ENCODE measurements around the gene IQCE.

IQCE gene

DNA sequence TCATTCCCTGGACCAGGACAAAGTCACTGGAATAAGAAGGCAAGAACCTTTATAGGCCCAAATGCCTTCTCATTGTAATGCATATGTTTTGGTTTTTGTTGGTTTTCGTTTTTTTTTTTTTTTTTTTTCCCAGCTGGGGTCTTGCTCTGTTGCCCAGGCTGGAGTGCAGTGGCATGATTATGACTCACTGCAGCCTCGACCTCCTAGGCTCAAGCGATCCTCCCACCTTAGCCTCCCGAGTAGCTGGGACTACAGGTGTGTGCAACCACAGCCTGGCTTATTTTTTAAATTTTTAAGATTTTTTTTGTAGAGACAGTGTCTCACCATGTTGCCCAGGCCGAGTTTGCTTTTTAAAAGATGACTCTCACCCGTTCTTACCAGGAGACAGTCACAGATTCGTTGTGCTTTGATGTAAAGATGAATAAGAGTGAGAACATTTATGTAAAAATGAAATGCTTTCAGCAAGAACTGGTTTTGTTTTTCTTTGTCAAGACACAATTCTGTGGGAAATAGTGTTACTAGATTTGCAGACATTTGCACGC lies 7.6 kb downstream of the IQCE start:
- Histone ChIP-seq H3K9ac (ENCODE audit: insufficient read length, low read depth) (no peak overlapping the region), H3K36me3 (ENCODE audit: insufficient read depth, insufficient read length, low read length) (peaks cover 7% of the 10 kb centered on the region), H3K4me3 (ENCODE audit: insufficient read length, low read depth) (no peak overlapping the region), H3K27me3 (ENCODE audit: insufficient read depth, insufficient read length) (no peaks in the 10 kb centered on the region), H3K9me3 (ENCODE audit: insufficient read depth, low read length) (no peaks in the 10 kb centered on the region), H3K4me1 (ENCODE audit: insufficient read depth, insufficient read length) (peaks cover 14% of the 10 kb centered on the region)
- TF ChIP-seq ZNF274 (IDR thresholded peaks at IDR 0.05; ENCODE audit: low read depth, low read length) = no peak
- no peak for TF ChIP-seq YY1 (IDR thresholded peaks at IDR 0.05; ENCODE audit: insufficient read depth, insufficient read length)
- TF ChIP-seq SUZ12 (IDR thresholded peaks at IDR 0.05; ENCODE audit: extremely low read depth, insufficient read depth, insufficient read length) = no peak
- DNase-seq (ENCODE audit: low read depth, low spot score) = no peak

DNA sequence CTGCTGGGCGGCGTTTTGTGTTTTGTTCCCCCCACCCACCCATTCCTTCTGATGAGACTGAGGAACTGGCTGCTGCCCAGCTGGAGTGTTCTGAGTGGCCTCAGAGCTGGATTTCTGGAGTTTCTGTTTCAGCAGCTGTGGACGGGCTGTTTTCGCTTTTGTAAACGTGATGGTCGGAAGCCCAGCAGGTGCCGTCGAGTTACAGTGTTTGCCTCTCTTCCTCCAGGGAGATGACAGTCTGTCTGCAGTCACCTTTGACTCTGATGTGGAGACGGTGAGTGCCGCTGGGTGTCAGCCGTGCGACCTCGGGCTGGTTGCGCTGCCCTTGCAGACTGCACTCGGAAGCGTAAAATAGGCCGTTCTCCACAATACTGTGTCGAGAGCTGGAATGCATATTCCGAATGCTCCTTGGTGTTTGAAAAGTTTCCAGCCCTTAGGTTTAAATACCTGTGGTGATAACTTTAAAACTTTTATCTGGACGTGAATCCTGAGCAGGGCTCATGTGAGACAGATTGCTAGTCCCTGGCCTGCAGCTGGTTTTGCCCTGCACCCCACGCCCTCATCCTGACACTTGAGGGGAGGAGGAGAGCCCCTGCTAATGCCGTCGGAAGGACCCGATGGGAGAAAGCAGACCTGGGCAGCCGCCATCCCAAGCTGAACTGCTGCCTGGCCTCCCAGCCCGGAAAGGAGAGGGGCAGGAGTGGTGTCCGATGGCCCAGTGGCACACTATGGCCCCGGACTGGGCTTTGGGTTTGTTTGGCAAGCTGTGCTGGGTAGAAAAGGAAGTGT lies 8.3 kb downstream of the IQCE start:
- peak overlapping the region; percentile 29 for H3K9ac ChIP-seq (ENCODE audit: insufficient read length, low read depth)
- TF ChIP-seq ZNF274 (IDR thresholded peaks at IDR 0.05; ENCODE audit: low read depth, low read length) = no peak
- no peak for TF ChIP-seq YY1 (IDR thresholded peaks at IDR 0.05; ENCODE audit: insufficient read depth, insufficient read length)
- TF ChIP-seq SUZ12 (IDR thresholded peaks at IDR 0.05; ENCODE audit: extremely low read depth, insufficient read depth, insufficient read length) = no peak
- no peak overlapping the region for H3K4me3 ChIP-seq (ENCODE audit: insufficient read length, low read depth)
- no peaks in the 10 kb centered on the region for H3K27me3 ChIP-seq (ENCODE audit: insufficient read depth, insufficient read length)
- H3K9me3 ChIP-seq (ENCODE audit: insufficient read depth, low read length) = no peaks in the 10 kb centered on the region
- DNase-seq (ENCODE audit: low read depth, low spot score) = no peak
- H3K36me3 ChIP-seq (ENCODE audit: insufficient read depth, insufficient read length, low read length) = peaks cover 7% of the 10 kb centered on the region
- H3K4me1 ChIP-seq (ENCODE audit: insufficient read depth, insufficient read length) = peaks cover 14% of the 10 kb centered on the region

DNA sequence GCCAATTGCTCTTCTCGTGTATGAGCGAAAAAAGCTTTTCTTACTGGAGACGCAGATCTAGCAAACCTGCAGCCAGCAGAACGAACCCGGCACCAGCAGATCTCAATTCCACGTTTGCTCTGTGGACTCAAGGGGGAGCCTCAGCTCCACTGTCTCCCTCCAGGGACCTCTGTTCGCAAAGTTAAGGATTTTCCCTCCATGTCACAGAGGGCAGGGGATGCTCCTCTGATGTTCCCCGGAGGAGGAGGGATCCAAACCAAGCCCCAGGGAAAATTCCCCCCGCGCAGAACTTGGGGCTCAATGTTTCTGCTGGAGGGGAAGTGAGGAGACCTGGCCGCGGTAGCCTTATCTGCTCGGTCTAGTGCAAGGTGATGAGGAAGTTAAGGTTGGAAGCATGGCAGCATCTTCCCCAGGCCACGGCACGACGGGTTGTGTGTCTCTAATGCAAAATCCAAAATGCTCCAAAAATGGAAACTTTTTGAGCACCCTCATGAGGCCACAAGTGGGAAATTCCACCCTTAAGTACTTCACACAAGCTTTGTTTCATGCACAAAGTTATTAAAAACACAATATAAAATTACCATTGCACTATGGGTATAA lies 9.0 kb downstream of the IQCE start:
- no peak overlapping the region for H3K4me3 ChIP-seq (ENCODE audit: insufficient read length, low read depth)
- peaks cover 7% of the 10 kb centered on the region for H3K36me3 ChIP-seq (ENCODE audit: insufficient read depth, insufficient read length, low read length)
- peaks cover 14% of the 10 kb centered on the region for H3K4me1 ChIP-seq (ENCODE audit: insufficient read depth, insufficient read length)
- H3K9ac ChIP-seq (ENCODE audit: insufficient read length, low read depth) = peak overlapping the region; percentile 29
- no peaks in the 10 kb centered on the region for H3K9me3 ChIP-seq (ENCODE audit: insufficient read depth, low read length)
- TF ChIP-seq SUZ12 (IDR thresholded peaks at IDR 0.05; ENCODE audit: extremely low read depth, insufficient read depth, insufficient read length) (no peak), ZNF274 (IDR thresholded peaks at IDR 0.05; ENCODE audit: low read depth, low read length) (no peak), YY1 (IDR thresholded peaks at IDR 0.05; ENCODE audit: insufficient read depth, insufficient read length) (no peak)
- no peaks in the 10 kb centered on the region for H3K27me3 ChIP-seq (ENCODE audit: insufficient read depth, insufficient read length)
- DNase-seq (ENCODE audit: low read depth, low spot score) = peak; percentile 48

GRCh38 chr7:2568521-2569223 lies 9.9 kb downstream of the IQCE start:
- Histone ChIP-seq H3K27me3 (ENCODE audit: insufficient read depth, insufficient read length) (no peaks in the 10 kb centered on the region), H3K36me3 (ENCODE audit: insufficient read depth, insufficient read length, low read length) (peaks cover 7% of the 10 kb centered on the region), H3K9ac (ENCODE audit: insufficient read length, low read depth) (no peak overlapping the region), H3K4me1 (ENCODE audit: insufficient read depth, insufficient read length) (peaks cover 14% of the 10 kb centered on the region), H3K4me3 (ENCODE audit: insufficient read length, low read depth) (no peak overlapping the region), H3K9me3 (ENCODE audit: insufficient read depth, low read length) (no peaks in the 10 kb centered on the region)
- TF ChIP-seq SUZ12 (IDR thresholded peaks at IDR 0.05; ENCODE audit: extremely low read depth, insufficient read depth, insufficient read length) (no peak), YY1 (IDR thresholded peaks at IDR 0.05; ENCODE audit: insufficient read depth, insufficient read length) (no peak), ZNF274 (IDR thresholded peaks at IDR 0.05; ENCODE audit: low read depth, low read length) (no peak)
- DNase-seq (ENCODE audit: low read depth, low spot score) = no peak

GRCh38 chr7:2569421-2569820 lies 10.6 kb downstream of the IQCE start:
- Histone ChIP-seq H3K4me1 (ENCODE audit: insufficient read depth, insufficient read length) (peaks cover 14% of the 10 kb centered on the region), H3K36me3 (ENCODE audit: insufficient read depth, insufficient read length, low read length) (peaks cover 15% of the 10 kb centered on the region)
- DNase-seq (ENCODE audit: low read depth, low spot score) = no peak

DNA sequence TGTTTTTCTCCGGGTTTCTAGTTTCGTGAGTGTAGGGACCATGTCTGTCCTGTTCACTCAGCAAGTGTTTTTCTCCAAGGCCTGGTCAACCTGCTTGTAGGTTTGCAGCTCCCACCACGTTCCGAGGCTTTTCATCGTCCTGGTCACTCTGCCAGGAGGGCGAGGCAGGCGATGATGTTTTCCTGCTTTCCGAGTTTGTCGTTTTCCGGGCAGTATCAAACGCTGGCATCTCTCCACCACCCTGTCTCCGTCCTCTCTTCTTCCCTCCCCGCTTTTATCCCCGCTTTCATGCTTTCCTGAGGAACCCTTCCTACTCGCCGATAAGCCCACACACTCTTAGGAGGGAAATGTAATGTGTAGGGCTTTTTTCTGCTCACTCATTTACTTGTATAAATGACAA lies 11.2 kb downstream of the IQCE start:
- Histone ChIP-seq H3K4me1 (ENCODE audit: insufficient read depth, insufficient read length) (peaks cover 12% of the 10 kb centered on the region), H3K36me3 (ENCODE audit: insufficient read depth, insufficient read length, low read length) (peaks cover 19% of the 10 kb centered on the region), H3K27me3 (ENCODE audit: insufficient read depth, insufficient read length) (no peaks in the 10 kb centered on the region), H3K9ac (ENCODE audit: insufficient read length, low read depth) (no peak overlapping the region), H3K4me3 (ENCODE audit: insufficient read length, low read depth) (no peak overlapping the region), H3K9me3 (ENCODE audit: insufficient read depth, low read length) (no peaks in the 10 kb centered on the region)
- no peak for DNase-seq (ENCODE audit: low read depth, low spot score)
- TF ChIP-seq YY1 (IDR thresholded peaks at IDR 0.05; ENCODE audit: insufficient read depth, insufficient read length) = no peak
- TF ChIP-seq ZNF274 (IDR thresholded peaks at IDR 0.05; ENCODE audit: low read depth, low read length) = no peak
- no peak for TF ChIP-seq SUZ12 (IDR thresholded peaks at IDR 0.05; ENCODE audit: extremely low read depth, insufficient read depth, insufficient read length)

More at GRCh38 chr7:2569421-2569820, 10.6 kb downstream of the IQCE start:
- TF ChIP-seq YY1 (IDR thresholded peaks at IDR 0.05; ENCODE audit: insufficient read depth, insufficient read length) (no peak), ZNF274 (IDR thresholded peaks at IDR 0.05; ENCODE audit: low read depth, low read length) (no peak), SUZ12 (IDR thresholded peaks at IDR 0.05; ENCODE audit: extremely low read depth, insufficient read depth, insufficient read length) (no peak)
- H3K9ac ChIP-seq (ENCODE audit: insufficient read length, low read depth) = peak overlapping the region; percentile 33
- H3K4me3 ChIP-seq (ENCODE audit: insufficient read length, low read depth) = no peak overlapping the region
- no peaks in the 10 kb centered on the region for H3K27me3 ChIP-seq (ENCODE audit: insufficient read depth, insufficient read length)
- no peaks in the 10 kb centered on the region for H3K9me3 ChIP-seq (ENCODE audit: insufficient read depth, low read length)
